ENCODE data around the gene NEDD4L.

The NEDD4L gene

DNA sequence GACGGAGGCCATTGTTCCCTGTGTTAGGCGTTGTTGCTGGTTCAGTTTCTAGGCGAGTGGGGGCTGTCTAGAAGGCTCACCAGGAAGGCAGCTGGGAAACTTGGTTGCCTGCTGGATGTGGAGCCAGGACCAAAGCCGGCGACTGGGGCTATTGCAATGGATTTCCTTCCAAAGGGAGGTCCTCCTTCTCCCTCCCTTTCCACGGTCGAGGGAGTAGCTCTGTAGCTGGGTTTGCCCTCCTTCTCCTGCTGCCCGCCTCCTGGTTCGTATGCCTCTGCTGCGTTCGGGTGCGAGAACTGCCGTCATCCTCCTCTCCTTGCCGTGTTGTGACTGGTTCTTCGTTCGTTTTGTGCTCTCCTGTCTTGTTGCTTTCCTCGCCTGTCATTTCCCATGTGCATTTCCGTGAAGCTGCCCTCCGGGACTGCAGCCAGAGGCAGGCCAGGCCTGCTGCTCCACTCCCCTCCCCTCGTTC lies 203.4 kb downstream of the NEDD4L start:
- TF ChIP-seq OSR1 (CRISPR knock-in tag; IDR thresholded peaks at IDR 0.05) (no peak), PPARA (CRISPR knock-in tag; IDR thresholded peaks at IDR 0.05; ENCODE audit: borderline replicate concordance) (no peak), TCF4 (CRISPR knock-in tag; IDR thresholded peaks at IDR 0.05; ENCODE audit: borderline replicate concordance) (no peak), ZFP30 (CRISPR knock-in tag; IDR thresholded peaks at IDR 0.05) (no peak), TOX (CRISPR knock-in tag; IDR thresholded peaks at IDR 0.05; ENCODE audit: borderline replicate concordance) (no peak), SNAI2 (CRISPR knock-in tag; IDR thresholded peaks at IDR 0.05) (no peak), ZFP3 (CRISPR knock-in tag; IDR thresholded peaks at IDR 0.05) (no peak), GLIS3 (CRISPR knock-in tag; IDR thresholded peaks at IDR 0.05) (no peak), ESRRG (CRISPR knock-in tag; IDR thresholded peaks at IDR 0.05) (no peak), ARNTL (CRISPR knock-in tag; IDR thresholded peaks at IDR 0.05; ENCODE audit: borderline replicate concordance, low read depth) (no peak), RARB (CRISPR knock-in tag; IDR thresholded peaks at IDR 0.05) (no peak), BACH2 (CRISPR knock-in tag; IDR thresholded peaks at IDR 0.05; ENCODE audit: borderline replicate concordance) (no peak), CSDC2 (CRISPR knock-in tag; IDR thresholded peaks at IDR 0.05) (no peak)
- TF ChIP-seq, protein P1, sequence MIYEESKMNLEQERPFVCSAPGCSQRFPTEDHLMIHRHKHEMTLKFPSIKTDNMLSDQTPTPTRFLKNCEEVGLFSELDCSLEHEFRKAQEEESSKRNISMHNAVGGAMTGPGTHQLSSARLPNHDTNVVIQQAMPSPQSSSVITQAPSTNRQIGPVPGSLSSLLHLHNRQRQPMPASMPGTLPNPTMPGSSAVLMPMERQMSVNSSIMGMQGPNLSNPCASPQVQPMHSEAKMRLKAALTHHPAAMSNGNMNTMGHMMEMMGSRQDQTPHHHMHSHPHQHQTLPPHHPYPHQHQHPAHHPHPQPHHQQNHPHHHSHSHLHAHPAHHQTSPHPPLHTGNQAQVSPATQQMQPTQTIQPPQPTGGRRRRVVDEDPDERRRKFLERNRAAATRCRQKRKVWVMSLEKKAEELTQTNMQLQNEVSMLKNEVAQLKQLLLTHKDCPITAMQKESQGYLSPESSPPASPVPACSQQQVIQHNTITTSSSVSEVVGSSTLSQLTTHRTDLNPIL (CRISPR knock-in tag; IDR thresholded peaks at IDR 0.05; ENCODE audit: low read depth): no peak
- TF ChIP-seq, protein P2, sequence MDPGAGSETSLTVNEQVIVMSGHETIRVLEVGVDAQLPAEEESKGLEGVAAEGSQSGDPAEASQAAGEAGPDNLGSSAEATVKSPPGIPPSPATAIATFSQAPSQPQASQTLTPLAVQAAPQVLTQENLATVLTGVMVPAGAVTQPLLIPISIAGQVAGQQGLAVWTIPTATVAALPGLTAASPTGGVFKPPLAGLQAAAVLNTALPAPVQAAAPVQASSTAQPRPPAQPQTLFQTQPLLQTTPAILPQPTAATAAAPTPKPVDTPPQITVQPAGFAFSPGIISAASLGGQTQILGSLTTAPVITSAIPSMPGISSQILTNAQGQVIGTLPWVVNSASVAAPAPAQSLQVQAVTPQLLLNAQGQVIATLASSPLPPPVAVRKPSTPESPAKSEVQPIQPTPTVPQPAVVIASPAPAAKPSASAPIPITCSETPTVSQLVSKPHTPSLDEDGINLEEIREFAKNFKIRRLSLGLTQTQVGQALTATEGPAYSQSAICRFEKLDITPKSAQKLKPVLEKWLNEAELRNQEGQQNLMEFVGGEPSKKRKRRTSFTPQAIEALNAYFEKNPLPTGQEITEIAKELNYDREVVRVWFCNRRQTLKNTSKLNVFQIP (CRISPR knock-in tag; IDR thresholded peaks at IDR 0.05; ENCODE audit: borderline replicate concordance, low read depth): no peak
- TF ChIP-seq, protein P3, sequence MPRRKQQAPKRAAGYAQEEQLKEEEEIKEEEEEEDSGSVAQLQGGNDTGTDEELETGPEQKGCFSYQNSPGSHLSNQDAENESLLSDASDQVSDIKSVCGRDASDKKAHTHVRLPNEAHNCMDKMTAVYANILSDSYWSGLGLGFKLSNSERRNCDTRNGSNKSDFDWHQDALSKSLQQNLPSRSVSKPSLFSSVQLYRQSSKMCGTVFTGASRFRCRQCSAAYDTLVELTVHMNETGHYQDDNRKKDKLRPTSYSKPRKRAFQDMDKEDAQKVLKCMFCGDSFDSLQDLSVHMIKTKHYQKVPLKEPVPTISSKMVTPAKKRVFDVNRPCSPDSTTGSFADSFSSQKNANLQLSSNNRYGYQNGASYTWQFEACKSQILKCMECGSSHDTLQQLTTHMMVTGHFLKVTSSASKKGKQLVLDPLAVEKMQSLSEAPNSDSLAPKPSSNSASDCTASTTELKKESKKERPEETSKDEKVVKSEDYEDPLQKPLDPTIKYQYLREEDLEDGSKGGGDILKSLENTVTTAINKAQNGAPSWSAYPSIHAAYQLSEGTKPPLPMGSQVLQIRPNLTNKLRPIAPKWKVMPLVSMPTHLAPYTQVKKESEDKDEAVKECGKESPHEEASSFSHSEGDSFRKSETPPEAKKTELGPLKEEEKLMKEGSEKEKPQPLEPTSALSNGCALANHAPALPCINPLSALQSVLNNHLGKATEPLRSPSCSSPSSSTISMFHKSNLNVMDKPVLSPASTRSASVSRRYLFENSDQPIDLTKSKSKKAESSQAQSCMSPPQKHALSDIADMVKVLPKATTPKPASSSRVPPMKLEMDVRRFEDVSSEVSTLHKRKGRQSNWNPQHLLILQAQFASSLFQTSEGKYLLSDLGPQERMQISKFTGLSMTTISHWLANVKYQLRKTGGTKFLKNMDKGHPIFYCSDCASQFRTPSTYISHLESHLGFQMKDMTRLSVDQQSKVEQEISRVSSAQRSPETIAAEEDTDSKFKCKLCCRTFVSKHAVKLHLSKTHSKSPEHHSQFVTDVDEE (CRISPR knock-in tag; IDR thresholded peaks at IDR 0.05): no peak
- no peak for ATAC-seq

DNA sequence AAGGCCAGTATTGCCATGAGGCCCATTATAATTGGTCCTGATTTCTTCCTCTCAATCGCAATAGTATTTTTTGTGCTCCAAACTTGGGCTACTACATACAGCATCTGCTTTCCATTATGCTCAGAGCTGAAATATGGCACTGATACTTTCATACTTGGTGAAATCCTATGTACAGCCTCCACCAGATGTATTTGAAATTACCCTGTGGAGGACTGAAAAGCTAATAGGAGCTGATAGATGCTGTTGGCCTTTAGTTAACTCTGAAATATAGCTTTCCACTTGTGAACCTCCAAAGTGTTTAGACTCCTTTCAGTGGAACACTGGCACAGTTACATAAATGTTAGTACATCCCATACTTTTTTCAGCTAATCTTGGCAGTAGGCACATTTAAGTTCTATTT lies 205.7 kb downstream of the NEDD4L start:
- ATAC-seq: peak; percentile 99
- TF ChIP-seq, protein P3 (CRISPR knock-in tag; IDR thresholded peaks at IDR 0.05): peak; percentile 33; the same call in 1 of the 2 replicates
- no peak for TF ChIP-seq TOX (CRISPR knock-in tag; IDR thresholded peaks at IDR 0.05; ENCODE audit: borderline replicate concordance)
- no peak for TF ChIP-seq ZFP30 (CRISPR knock-in tag; IDR thresholded peaks at IDR 0.05)
- peak; percentile 84 for TF ChIP-seq TCF4 (CRISPR knock-in tag; IDR thresholded peaks at IDR 0.05; ENCODE audit: borderline replicate concordance)
- no peak for TF ChIP-seq ARNTL (CRISPR knock-in tag; IDR thresholded peaks at IDR 0.05; ENCODE audit: borderline replicate concordance, low read depth)

DNA sequence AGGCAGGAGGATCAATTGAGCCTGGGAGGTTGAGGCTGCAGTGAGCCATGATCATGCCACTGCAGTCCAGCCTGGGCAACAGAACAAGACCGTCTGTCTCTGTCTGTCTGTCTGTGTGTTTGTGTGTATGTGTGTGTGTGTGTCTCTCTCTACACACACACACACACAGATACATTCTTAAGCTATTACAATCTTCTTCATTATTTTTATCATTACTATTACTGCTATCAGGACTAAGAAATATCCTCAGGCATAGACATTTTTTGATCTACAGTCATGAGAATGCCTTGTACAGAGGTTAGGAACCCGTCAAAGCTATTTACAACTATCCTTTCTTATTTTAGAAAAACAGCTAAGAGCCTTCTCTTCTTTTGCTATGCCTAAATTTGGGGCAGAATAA lies 207.4 kb downstream of the NEDD4L start:
- ATAC-seq: no peak
- TF ChIP-seq CSDC2 (CRISPR knock-in tag; IDR thresholded peaks at IDR 0.05): no peak
- no peak for TF ChIP-seq SNAI2 (CRISPR knock-in tag; IDR thresholded peaks at IDR 0.05)
- no peak for TF ChIP-seq ARNTL (CRISPR knock-in tag; IDR thresholded peaks at IDR 0.05; ENCODE audit: borderline replicate concordance, low read depth)
- no peak for TF ChIP-seq ZNF565 (CRISPR knock-in tag; conservative IDR thresholded peaks at IDR 0.05; ENCODE audit: low read depth)
- TF ChIP-seq ZFP3 (CRISPR knock-in tag; IDR thresholded peaks at IDR 0.05): no peak
- no peak for TF ChIP-seq ISL1 (CRISPR knock-in tag; IDR thresholded peaks at IDR 0.05)
- TF ChIP-seq, protein P3 (CRISPR knock-in tag; IDR thresholded peaks at IDR 0.05): no peak
- no peak for TF ChIP-seq ZNF70 (CRISPR knock-in tag; IDR thresholded peaks at IDR 0.05)
- TF ChIP-seq RARB (CRISPR knock-in tag; IDR thresholded peaks at IDR 0.05): no peak
- no peak for TF ChIP-seq GLIS3 (CRISPR knock-in tag; IDR thresholded peaks at IDR 0.05)
- TF ChIP-seq TCF4 (CRISPR knock-in tag; IDR thresholded peaks at IDR 0.05; ENCODE audit: borderline replicate concordance): no peak
- TF ChIP-seq, protein P1 (CRISPR knock-in tag; IDR thresholded peaks at IDR 0.05; ENCODE audit: low read depth): no peak
- TF ChIP-seq ZFP30 (CRISPR knock-in tag; IDR thresholded peaks at IDR 0.05): no peak
- no peak for TF ChIP-seq BACH2 (CRISPR knock-in tag; IDR thresholded peaks at IDR 0.05; ENCODE audit: borderline replicate concordance)
- no peak for TF ChIP-seq TOX (CRISPR knock-in tag; IDR thresholded peaks at IDR 0.05; ENCODE audit: borderline replicate concordance)
- TF ChIP-seq OSR1 (CRISPR knock-in tag; IDR thresholded peaks at IDR 0.05): no peak
- TF ChIP-seq, protein P2 (CRISPR knock-in tag; IDR thresholded peaks at IDR 0.05; ENCODE audit: borderline replicate concordance, low read depth): no peak
